ENCODE data around the gene NBAS.
"Not testable (repeated sequence)": the region's sequence is repeated elsewhere in the genome, so short reads cannot be mapped to it uniquely, and the experiment has no call there.

The NBAS gene

DNA sequence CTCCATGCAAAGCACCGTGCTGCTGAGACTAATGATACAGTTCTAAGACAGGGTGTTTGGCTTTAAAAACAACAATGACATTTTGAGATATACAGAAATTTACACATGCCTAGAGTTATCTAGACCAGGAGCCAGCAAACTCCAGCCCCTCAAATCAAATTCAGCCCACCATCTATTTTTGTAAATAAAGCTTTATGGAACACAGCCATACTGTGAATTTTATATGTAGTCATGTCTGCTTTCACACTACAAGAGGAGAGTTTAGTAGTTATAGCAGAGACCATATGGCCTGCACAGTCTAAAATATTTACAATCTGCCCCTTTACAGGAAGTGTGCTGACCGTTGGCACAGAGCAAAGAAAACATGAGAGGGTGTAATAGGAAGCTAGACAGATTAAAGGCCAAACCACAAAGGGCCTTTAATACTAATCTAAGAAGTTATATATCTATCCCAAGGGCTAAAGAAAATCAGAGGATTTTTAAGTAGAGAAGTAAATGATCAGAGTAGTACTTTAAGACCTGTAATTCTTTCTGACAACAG lies 39.4 kb downstream of the NBAS start:
- no peaks in the 10 kb centered on the region for H3K4me1 ChIP-seq (ENCODE audit: insufficient read depth, low read length)
- no peaks in the 10 kb centered on the region for H3K27me3 ChIP-seq (ENCODE audit: insufficient read depth, low read length)
- no peak overlapping the region for H2AFZ ChIP-seq (ENCODE audit: low read depth, low read length)
- no peaks in the 10 kb centered on the region for H3K9me3 ChIP-seq (ENCODE audit: low read length)
- no peak overlapping the region for H3K4me3 ChIP-seq (ENCODE audit: low read length)
- peaks cover 21% of the 10 kb centered on the region for H3K36me3 ChIP-seq (ENCODE audit: insufficient read depth, low read length)

DNA sequence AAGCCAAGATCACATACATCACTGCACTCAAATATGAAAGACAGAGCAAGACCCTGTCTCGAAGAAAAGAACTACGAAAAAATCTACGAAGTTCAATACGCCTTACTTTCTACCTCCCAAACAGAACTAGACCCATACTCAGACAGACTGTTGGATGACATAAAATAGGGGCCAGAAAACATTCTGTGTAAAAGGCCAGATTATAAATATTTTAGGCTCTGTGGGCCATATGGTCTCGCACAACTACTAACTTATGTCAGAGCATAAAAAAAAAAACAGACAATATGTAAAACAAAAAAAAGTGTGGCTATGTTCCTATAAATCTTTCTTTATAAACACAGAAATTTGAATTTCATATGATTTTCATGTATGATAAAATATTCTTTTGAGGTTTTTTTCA lies 40.8 kb downstream of the NBAS start:
- H3K27me3 ChIP-seq (ENCODE audit: insufficient read depth, low read length) = no peaks in the 10 kb centered on the region
- no peaks in the 10 kb centered on the region for H3K4me1 ChIP-seq (ENCODE audit: insufficient read depth, low read length)
- H2AFZ ChIP-seq (ENCODE audit: low read depth, low read length) = no peak overlapping the region

DNA sequence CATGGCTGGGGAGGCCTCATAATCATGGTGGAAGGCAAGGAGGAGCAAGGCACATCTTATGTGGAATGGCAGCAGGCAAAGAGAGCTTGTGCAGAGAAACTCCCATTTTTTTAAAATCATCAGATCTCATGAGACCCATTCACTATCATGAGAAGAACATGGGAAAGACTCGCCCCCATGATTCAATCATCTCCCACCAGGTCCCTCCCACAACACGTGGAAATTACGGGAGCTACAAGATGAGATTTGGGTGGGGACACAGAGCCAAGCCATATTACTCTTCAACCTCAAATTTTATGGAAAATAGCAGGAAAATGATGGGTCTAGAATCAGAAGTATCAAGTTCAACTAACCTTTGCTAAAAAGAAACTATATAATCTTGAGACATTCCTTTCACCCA lies 42.4 kb downstream of the NBAS start:
- not testable (repeated sequence) for H3K27me3 ChIP-seq (ENCODE audit: insufficient read depth, low read length); H3K4me1 ChIP-seq (ENCODE audit: insufficient read depth, low read length); H3K36me3 ChIP-seq (ENCODE audit: insufficient read depth, low read length); H3K9me3 ChIP-seq (ENCODE audit: low read length); H2AFZ ChIP-seq (ENCODE audit: low read depth, low read length); H3K4me3 ChIP-seq (ENCODE audit: low read length)

More for the DNA sequence above, 40.8 kb downstream of the NBAS start:
- Histone ChIP-seq H3K9me3 (ENCODE audit: low read length) (no peaks in the 10 kb centered on the region), H3K4me3 (ENCODE audit: low read length) (no peak overlapping the region), H3K36me3 (ENCODE audit: insufficient read depth, low read length) (peaks cover 21% of the 10 kb centered on the region)

DNA sequence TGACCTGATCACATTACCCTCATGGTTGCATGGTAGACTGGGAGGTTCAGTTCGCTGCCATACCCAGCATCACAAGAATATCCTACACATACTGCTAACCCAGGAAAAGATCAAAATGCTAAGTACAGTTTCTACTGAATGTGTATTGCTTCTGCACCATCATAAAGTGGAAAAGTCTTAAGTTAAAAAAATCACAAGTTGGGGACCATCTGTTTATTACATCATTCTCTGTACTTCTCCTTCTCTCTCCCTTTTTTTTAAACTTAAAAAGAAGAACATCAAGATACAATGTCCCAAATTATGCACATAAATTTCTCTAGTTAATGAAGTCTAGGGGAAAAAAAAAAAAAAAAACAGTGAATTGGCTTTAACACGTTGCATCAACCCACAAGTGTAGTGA lies 43.3 kb downstream of the NBAS start:
- Histone ChIP-seq H3K9me3 (ENCODE audit: low read length) (peaks cover 2% of the 10 kb centered on the region), H2AFZ (ENCODE audit: low read depth, low read length) (no peak overlapping the region), H3K4me3 (ENCODE audit: low read length) (no peak overlapping the region), H3K36me3 (ENCODE audit: insufficient read depth, low read length) (no peaks in the 10 kb centered on the region), H3K4me1 (ENCODE audit: insufficient read depth, low read length) (no peaks in the 10 kb centered on the region), H3K27me3 (ENCODE audit: insufficient read depth, low read length) (no peaks in the 10 kb centered on the region)

DNA sequence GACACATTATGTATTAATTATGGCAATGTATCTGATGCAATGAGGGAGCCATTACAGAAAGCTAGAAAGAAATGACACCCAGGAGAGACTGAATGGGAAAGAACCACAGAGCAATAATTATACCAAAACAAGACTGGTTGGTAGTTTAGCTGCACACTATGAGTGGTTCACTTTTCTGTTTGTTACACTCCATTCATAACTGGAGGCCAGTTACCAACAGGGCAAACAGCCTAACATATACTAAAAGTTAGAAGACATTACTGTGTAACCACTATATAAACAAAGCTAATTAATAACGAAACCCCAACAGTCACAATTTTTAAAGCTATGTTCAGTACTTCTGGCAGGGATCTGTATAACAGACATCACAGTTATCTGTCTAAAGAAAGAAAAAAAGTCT lies 49.4 kb downstream of the NBAS start:
- no peak overlapping the region for H3K4me3 ChIP-seq (ENCODE audit: low read length)
- H3K36me3 ChIP-seq (ENCODE audit: insufficient read depth, low read length) = peaks cover 13% of the 10 kb centered on the region
- no peaks in the 10 kb centered on the region for H3K4me1 ChIP-seq (ENCODE audit: insufficient read depth, low read length)
- H2AFZ ChIP-seq (ENCODE audit: low read depth, low read length) = no peak overlapping the region
- peaks cover 2% of the 10 kb centered on the region for H3K9me3 ChIP-seq (ENCODE audit: low read length)
- H3K27me3 ChIP-seq (ENCODE audit: insufficient read depth, low read length) = no peaks in the 10 kb centered on the region

DNA sequence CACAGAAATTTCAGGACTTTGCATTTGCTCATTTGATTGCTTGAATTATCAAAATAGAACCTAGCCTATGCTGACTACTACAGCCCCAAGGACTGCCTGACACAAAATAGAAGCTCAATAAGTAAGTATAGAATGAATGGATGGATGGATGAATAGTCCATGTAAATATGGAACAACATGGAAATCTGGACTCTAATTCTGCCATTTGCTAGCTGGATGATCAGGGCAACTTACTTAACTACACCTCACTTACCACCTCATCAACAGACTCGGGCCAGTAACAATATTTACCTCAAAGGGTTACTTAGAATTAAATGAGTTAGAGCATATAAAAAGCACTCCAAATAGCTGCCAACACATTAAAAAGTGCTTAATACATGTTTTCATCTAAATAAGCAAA lies 50.6 kb downstream of the NBAS start:
- no peak overlapping the region for H2AFZ ChIP-seq (ENCODE audit: low read depth, low read length)
- H3K9me3 ChIP-seq (ENCODE audit: low read length) = peaks cover 2% of the 10 kb centered on the region
- peaks cover 13% of the 10 kb centered on the region for H3K36me3 ChIP-seq (ENCODE audit: insufficient read depth, low read length)
- H3K27me3 ChIP-seq (ENCODE audit: insufficient read depth, low read length) = no peaks in the 10 kb centered on the region
- H3K4me1 ChIP-seq (ENCODE audit: insufficient read depth, low read length) = no peaks in the 10 kb centered on the region
- no peak overlapping the region for H3K4me3 ChIP-seq (ENCODE audit: low read length)

DNA sequence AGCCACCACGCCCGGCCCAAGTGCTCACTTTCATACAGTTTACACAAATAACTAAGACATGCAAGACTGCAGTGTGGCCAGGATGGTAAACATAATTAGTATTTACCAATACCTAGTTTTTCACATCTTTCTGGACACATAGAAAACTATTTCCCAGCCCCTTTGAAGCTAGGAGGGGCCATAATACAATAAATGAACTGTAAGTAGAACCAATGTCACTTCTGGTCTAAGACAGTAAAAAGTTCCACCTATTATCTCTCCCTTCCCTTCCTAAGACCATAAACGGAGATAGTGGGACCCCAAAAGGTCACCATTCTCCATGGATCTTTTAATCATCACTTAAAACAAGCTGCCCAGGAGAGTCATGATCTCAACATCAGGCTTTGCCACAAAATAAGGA lies 51.0 kb downstream of the NBAS start:
- Histone ChIP-seq H3K36me3 (ENCODE audit: insufficient read depth, low read length) (peaks cover 13% of the 10 kb centered on the region), H3K4me3 (ENCODE audit: low read length) (no peak overlapping the region), H3K27me3 (ENCODE audit: insufficient read depth, low read length) (no peaks in the 10 kb centered on the region), H3K9me3 (ENCODE audit: low read length) (peaks cover 2% of the 10 kb centered on the region), H3K4me1 (ENCODE audit: insufficient read depth, low read length) (no peaks in the 10 kb centered on the region), H2AFZ (ENCODE audit: low read depth, low read length) (no peak overlapping the region)

DNA sequence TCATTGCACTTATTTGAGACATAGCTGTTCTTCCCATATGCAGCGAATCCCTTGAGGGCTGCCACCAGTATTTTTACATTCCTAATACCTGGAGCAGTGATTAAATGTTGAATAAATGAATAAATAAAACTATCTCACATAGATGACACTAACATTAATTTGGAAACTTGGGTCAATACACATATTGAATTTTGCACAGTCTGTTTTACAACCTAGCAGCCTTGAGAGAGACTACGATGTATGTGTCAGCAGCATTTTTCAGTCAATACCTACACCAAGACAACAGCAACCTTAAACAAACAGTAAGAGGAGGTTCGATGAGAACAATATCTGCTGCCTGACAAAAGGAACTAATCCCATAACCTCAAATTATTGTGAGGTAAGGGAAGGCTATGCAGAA lies 53.4 kb downstream of the NBAS start:
- H3K36me3 ChIP-seq (ENCODE audit: insufficient read depth, low read length) = peaks cover 23% of the 10 kb centered on the region
- H3K4me1 ChIP-seq (ENCODE audit: insufficient read depth, low read length) = no peaks in the 10 kb centered on the region
- H3K4me3 ChIP-seq (ENCODE audit: low read length) = no peak overlapping the region

DNA sequence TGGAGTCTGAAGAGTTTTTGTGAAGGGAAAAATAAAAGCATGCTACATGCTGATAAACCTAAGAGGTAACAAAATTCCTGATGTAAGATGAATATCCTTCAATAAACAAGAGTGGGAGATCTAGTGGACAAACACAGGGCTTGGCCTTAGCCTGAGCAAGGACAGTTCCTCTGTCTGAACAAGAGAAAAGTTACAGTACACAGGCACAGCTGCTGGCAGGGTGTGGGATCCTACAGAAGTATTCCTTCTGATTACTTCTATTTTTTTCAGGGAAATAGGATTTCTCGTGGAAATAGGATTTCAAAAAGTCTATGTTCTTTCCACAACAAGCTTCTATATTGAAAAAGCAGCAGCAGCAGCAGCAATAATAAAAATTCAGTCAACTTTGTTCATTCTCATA lies 54.1 kb downstream of the NBAS start:
- H3K4me3 ChIP-seq (ENCODE audit: low read length) = no peak overlapping the region
- no peaks in the 10 kb centered on the region for H3K27me3 ChIP-seq (ENCODE audit: insufficient read depth, low read length)
- H3K36me3 ChIP-seq (ENCODE audit: insufficient read depth, low read length) = peaks cover 23% of the 10 kb centered on the region
- no peaks in the 10 kb centered on the region for H3K9me3 ChIP-seq (ENCODE audit: low read length)
- H2AFZ ChIP-seq (ENCODE audit: low read depth, low read length) = no peak overlapping the region
- H3K4me1 ChIP-seq (ENCODE audit: insufficient read depth, low read length) = no peaks in the 10 kb centered on the region

More for the DNA sequence above, 53.4 kb downstream of the NBAS start:
- Histone ChIP-seq H3K27me3 (ENCODE audit: insufficient read depth, low read length) (no peaks in the 10 kb centered on the region), H2AFZ (ENCODE audit: low read depth, low read length) (no peak overlapping the region), H3K9me3 (ENCODE audit: low read length) (no peaks in the 10 kb centered on the region)

DNA sequence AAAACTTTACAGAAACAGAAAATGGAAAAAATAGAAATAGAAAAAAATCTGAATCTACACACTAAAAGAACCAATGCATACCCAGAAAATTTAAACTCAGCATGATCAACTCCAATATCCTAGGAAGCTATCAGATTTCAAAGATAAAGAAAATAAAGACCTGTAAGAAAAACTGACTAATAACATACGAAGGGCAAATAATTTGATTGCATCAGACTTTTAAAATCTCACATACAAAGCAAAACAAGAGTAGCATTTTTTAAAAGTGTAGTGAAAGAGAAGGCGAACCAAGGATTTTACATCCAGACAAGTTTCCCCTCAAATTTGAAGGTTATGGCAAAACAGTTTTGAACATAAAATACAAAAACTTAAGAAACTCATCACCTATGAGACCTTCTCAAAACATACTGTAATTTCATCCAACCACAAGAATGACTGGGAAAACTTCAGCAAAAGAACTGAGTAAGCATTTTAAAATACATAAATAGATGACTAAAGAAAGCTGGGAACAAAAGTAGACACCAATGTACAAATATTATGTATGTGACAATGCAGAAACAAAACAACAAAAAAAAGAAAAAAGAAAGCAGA lies 54.8 kb downstream of the NBAS start:
- Histone ChIP-seq H3K27me3 (ENCODE audit: insufficient read depth, low read length) (no peaks in the 10 kb centered on the region), H3K4me3 (ENCODE audit: low read length) (no peak overlapping the region), H3K36me3 (ENCODE audit: insufficient read depth, low read length) (peaks cover 28% of the 10 kb centered on the region), H2AFZ (ENCODE audit: low read depth, low read length) (no peak overlapping the region), H3K4me1 (ENCODE audit: insufficient read depth, low read length) (no peaks in the 10 kb centered on the region), H3K9me3 (ENCODE audit: low read length) (no peaks in the 10 kb centered on the region)

DNA sequence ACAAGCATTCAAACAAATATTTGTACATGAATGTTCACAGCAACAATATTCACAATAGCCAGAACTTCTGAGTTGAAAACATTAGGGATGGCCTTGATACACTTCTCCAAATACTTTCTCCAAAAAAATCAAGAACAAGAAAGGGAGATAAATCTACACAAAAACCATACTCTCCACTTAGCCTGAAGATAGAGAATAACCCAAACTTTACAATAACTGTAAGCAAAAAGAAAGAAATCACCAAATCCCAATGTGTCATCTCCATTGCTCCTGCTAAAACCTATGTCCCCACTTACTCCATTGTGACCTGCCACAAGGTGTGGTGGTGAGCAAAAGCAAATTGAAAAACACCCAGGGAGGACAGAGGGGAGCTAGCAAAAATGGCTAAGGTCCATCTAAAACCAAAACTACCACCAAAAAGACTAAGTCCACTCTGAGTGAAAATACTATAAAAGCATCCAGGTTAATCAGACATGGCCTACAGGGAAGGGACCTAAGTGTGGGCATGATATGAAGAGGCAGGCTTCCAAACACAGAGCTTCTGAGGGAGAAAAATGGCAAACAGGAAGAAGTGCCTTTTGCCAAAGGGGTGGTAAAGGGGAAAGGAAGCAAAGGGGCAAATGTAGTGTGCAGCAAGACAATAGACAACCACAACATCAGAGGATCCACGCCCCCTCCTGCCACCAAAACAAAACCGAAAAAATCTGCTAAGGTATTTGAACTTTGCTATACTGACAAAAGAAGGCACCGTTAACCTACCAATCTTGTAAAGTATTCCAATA lies 56.1 kb downstream of the NBAS start:
- Histone ChIP-seq H3K9me3 (ENCODE audit: low read length) (no peaks in the 10 kb centered on the region), H2AFZ (ENCODE audit: low read depth, low read length) (no peak overlapping the region), H3K4me1 (ENCODE audit: insufficient read depth, low read length) (no peaks in the 10 kb centered on the region), H3K4me3 (ENCODE audit: low read length) (no peak overlapping the region), H3K36me3 (ENCODE audit: insufficient read depth, low read length) (peaks cover 20% of the 10 kb centered on the region), H3K27me3 (ENCODE audit: insufficient read depth, low read length) (no peaks in the 10 kb centered on the region)

DNA sequence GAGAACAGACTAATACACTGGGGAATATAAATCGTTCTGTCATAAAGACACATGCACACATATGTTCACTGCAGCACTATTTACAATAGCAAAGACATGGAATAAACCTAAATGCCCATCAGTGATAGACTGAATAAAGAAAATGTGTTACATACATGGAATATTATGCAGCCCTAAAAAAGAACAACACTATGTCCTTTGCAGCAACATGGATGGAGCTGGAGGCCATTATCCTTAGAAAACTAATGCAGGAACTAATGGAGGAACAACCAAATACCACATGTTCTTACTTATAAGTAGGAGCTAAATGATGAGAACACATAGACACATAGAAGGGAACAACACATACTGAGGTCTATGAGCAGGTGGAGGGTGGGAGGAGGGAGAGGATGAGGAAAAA lies 61.9 kb downstream of the NBAS start:
- H2AFZ ChIP-seq (ENCODE audit: low read depth, low read length); H3K4me3 ChIP-seq (ENCODE audit: low read length); H3K9me3 ChIP-seq (ENCODE audit: low read length); H3K27me3 ChIP-seq (ENCODE audit: insufficient read depth, low read length): not testable (repeated sequence)
- Histone ChIP-seq H3K4me1 (ENCODE audit: insufficient read depth, low read length) (peaks cover 18% of the 10 kb centered on the region), H3K36me3 (ENCODE audit: insufficient read depth, low read length) (peaks cover 20% of the 10 kb centered on the region)

DNA sequence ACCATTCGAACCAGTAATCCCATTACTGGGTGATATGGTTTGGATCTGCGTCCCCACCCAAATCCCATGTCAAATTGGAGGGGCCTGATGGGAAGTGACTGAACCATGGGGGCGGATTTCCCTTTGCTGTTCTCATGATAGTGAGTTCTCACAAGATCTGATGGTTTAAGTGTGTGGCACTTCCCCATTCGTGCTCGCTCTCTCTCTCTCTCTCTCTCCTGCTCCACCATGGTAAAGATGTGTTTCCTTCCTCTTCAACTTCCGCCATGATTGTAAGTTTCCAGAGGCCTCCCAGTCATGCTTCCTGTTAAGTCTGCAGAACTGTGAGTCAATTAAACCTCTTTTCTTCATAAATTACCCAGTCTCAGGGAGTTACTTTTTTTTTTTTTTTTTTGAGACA lies 62.6 kb downstream of the NBAS start:
- Histone ChIP-seq H3K4me1 (ENCODE audit: insufficient read depth, low read length) (peaks cover 18% of the 10 kb centered on the region), H3K27me3 (ENCODE audit: insufficient read depth, low read length) (no peaks in the 10 kb centered on the region), H3K36me3 (ENCODE audit: insufficient read depth, low read length) (peaks cover 17% of the 10 kb centered on the region), H3K4me3 (ENCODE audit: low read length) (no peak overlapping the region), H3K9me3 (ENCODE audit: low read length) (peaks cover 3% of the 10 kb centered on the region), H2AFZ (ENCODE audit: low read depth, low read length) (no peak overlapping the region)
